DOHH2 (cell line): Measurements from ENCODE around the gene GIMAP2.

ENCODE experiments used
- CTCF ChIP-seq: fragments of 200-600 bp; sonication (generic); IDR thresholded peaks from one replicate; pipeline ENCODE4 v1.5.1; 2014; ENCODE audit warnings: antibody characterized with exemption, mild to moderate bottlenecking, low read depth, low read length; ENCODE audit not compliant: poor library complexity, severe bottlenecking
- EZH2phosphoT487 ChIP-seq: fragments of 200-600 bp; sonication (generic); IDR thresholded peaks from 2 replicates; pipeline ENCODE4 v1.6.1; 2017; ENCODE audit warnings: borderline replicate concordance, mild to moderate bottlenecking, antibody characterized with exemption, low read length, moderate library complexity, mixed read lengths

GRCh38 chr7:150722431-150722931 lies 37.0 kb downstream of the GIMAP2 start:
- TF ChIP-seq CTCF = no peak
- TF ChIP-seq EZH2phosphoT487 = no peak
